Sigmoid colon (tissue), 7 donors: Measurements from ENCODE around the gene KLK5. TPM values are rescaled to one million over a fixed set of nuclear protein-coding genes. Genes with fewer than 3 reads are reported as not detected.

ENCODE experiments used
- DNase-seq: peaks from one replicate; pipeline ENCODE4 v3.0.0-alpha.2; 2019
- H3K27ac ChIP-seq, 4 donors: fragments of 200-600 bp; sonication (generic); one replicate each; pipeline ENCODE4 v1.5.1; 2016 to 2019; ENCODE audit warnings: mild to moderate bottlenecking in 1 of 4
- H3K27me3 ChIP-seq, 3 donors: fragments of 200-600 bp; sonication (generic); one replicate each; pipeline ENCODE4 v1.5.1; 2019; ENCODE audit warnings: mild to moderate bottlenecking in 1 of 3
- H3K36me3 ChIP-seq, 4 donors: fragments of 200-600 bp; sonication (generic); one replicate each; pipeline ENCODE4 v1.5.1; 2016 to 2019
- H3K4me1 ChIP-seq, 4 donors: fragments of 200-600 bp; sonication (generic); one replicate each; pipeline ENCODE4 v1.5.1; 2017 to 2019
- H3K4me3 ChIP-seq, 4 donors: fragments of 200-600 bp; sonication (generic); one replicate each; pipeline ENCODE4 v1.5.1; 2017 to 2019; ENCODE audit warnings: mild to moderate bottlenecking in 2 of 4, moderate library complexity in 1 of 4
- H3K9me3 ChIP-seq, 4 donors: fragments of 200-600 bp in 3 of 4; sonication (generic) in 3 of 4; one replicate each; pipeline versions ENCODE4 v1.5.1 to v1.6.1; 2013 to 2019
- EP300 ChIP-seq, 4 donors: sonication (generic); formaldehyde crosslinking; IDR thresholded peaks; one replicate each; pipeline ENCODE4 v1.6.1; 2017; ENCODE audit warnings: antibody characterized with exemption in 4 of 4
- POLR2A ChIP-seq, 2 donors: fragments of 450-650 bp; IDR thresholded peaks; one replicate each; pipeline ENCODE4 v1.6.1; 2016; ENCODE audit warnings: antibody characterized with exemption in 2 of 2, mild to moderate bottlenecking in 2 of 2, moderate library complexity in 2 of 2
- POLR2AphosphoS5 ChIP-seq, 4 donors: sonication (generic); formaldehyde crosslinking; IDR thresholded peaks; one replicate each; pipeline ENCODE4 v1.6.1; 2017; ENCODE audit warnings: antibody characterized with exemption in 4 of 4
- WGBS, 2 donors: extraction: QIAGEN DNeasy Blood & Tissue Kit; methylation state at CpG; one replicate each; pipeline ENCODE4 v1.1.7; 2013; 5-methylcytosine and 5-hydroxymethylcytosine counted together
- intact Hi-C: fragments of 100-400 bp; cut with DNase I; formaldehyde crosslinking; loops from one replicate; pipeline ENCODE4 v1.15.1; 2023
- polyA plus RNA-seq, 3 donors: library from polyadenylated mRNA; stranded (reverse); fragments of 200-250 nt; gene quantifications; one replicate each; pipeline ENCODE4 v1.2.3, GENCODE V29; 2013
- total RNA-seq, 4 donors: library from RNA; depleted of rRNA; stranded (reverse); fragments of >200 nt; gene quantifications; one replicate each; pipeline ENCODE4 v1.1.0, GENCODE V29; 2016
- TF ChIP-seq, protein P1 (sequence below), 4 experiments: fragments of 450-650 bp in 3 of 4; fragments of 200-600 bp in 1 of 4; IDR thresholded peaks; one replicate each; pipeline ENCODE4 v1.5.1; 2016 to 2019; ENCODE audit warnings: antibody characterized with exemption in 4 of 4, mild to moderate bottlenecking in 3 of 4, moderate library complexity in 2 of 4
- donor health status: healthy with polysubstance abuse.
- donor health status: Bipolar disorder and iron deficiency.
- donor health status: healthy.

KLK5 gene
- total and polyA plus RNA-seq, 7 donors: not detected

DNA sequence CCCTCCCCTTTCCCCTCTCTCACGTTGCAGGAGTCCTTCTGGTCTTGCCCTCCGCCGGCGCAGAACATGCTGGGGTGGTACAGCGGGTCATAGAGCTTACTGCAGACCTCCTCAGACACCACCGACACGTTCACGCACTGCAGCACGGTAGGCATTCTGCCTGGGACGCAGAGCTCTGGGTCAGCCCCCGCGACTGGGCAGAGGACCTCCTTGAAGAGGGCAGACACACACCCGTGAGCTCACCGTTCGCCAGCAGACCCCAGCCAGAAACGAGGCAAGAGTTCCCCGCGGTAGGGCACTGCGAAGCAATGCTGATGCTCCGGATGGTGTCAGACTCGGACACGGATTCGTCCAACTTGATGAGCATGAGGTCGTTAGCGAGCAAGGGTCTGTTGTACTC lies 44.5 kb downstream of the KLK5 start:
- H3K9me3 ChIP-seq: peaks cover 0 to 3% (median 0%) of the 10 kb centered on the region in 4 donors
- H3K36me3 ChIP-seq: no peaks in the 10 kb centered on the region
- 64 to 79% methylated on average over 25 of the region's 25 CpGs for WGBS, 2 donors
- peaks cover 19 to 88% (median 53%) of the 10 kb centered on the region in 3 donors for H3K27me3 ChIP-seq
- H3K27ac ChIP-seq: no peak overlapping the region
- peaks cover 0 to 6% (median 0%) of the 10 kb centered on the region in 4 donors for H3K4me1 ChIP-seq
- intact Hi-C loops: no loop called here
- no peak for DNase-seq
- no peak for TF ChIP-seq POLR2AphosphoS5 (IDR thresholded peaks at IDR 0.05)
- TF ChIP-seq EP300 (IDR thresholded peaks at IDR 0.05): no peak
- TF ChIP-seq, protein P1, sequence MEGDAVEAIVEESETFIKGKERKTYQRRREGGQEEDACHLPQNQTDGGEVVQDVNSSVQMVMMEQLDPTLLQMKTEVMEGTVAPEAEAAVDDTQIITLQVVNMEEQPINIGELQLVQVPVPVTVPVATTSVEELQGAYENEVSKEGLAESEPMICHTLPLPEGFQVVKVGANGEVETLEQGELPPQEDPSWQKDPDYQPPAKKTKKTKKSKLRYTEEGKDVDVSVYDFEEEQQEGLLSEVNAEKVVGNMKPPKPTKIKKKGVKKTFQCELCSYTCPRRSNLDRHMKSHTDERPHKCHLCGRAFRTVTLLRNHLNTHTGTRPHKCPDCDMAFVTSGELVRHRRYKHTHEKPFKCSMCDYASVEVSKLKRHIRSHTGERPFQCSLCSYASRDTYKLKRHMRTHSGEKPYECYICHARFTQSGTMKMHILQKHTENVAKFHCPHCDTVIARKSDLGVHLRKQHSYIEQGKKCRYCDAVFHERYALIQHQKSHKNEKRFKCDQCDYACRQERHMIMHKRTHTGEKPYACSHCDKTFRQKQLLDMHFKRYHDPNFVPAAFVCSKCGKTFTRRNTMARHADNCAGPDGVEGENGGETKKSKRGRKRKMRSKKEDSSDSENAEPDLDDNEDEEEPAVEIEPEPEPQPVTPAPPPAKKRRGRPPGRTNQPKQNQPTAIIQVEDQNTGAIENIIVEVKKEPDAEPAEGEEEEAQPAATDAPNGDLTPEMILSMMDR (IDR thresholded peaks at IDR 0.05): no peak
- no peak for TF ChIP-seq POLR2A (IDR thresholded peaks at IDR 0.05)
- peak overlapping the region in 1 of 4 donors; percentile 17 for H3K4me3 ChIP-seq

DNA sequence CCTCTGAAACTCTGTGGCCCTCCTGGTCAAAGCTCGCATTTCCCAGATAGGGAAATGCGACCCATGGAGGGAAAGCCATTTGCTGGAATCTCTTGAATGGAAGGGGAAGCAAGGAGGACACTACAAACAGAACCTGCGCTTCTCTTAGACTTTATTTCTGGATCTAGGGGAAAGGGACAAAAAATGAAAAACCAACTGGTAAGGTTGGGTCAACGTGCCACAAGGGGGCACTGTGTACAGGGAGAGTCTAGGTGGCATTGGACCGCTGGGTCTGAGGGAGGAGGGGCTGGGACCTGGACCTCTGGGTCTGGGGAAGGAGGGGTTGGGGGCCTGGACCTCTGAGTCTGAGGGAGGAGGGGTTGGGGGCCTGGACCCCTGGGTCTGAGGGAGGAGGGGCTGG lies 46.6 kb downstream of the KLK5 start:
- Histone ChIP-seq H3K27ac (no peak overlapping the region), H3K9me3 (peaks cover 0 to 3% (median 0%) of the 10 kb centered on the region in 4 donors), H3K36me3 (no peaks in the 10 kb centered on the region), H3K4me3 (no peak overlapping the region), H3K4me1 (peaks cover 0 to 6% (median 0%) of the 10 kb centered on the region in 4 donors), H3K27me3 (peaks cover 16 to 72% (median 40%) of the 10 kb centered on the region in 3 donors)
- TF ChIP-seq, protein P1 (IDR thresholded peaks at IDR 0.05): no peak
- TF ChIP-seq EP300 (IDR thresholded peaks at IDR 0.05): no peak
- no peak for TF ChIP-seq POLR2A (IDR thresholded peaks at IDR 0.05)
- no peak for TF ChIP-seq POLR2AphosphoS5 (IDR thresholded peaks at IDR 0.05)
- 27 to 60% methylated on average over 5 of the region's 5 CpGs for WGBS, 2 donors
- intact Hi-C loops: no loop called here
- no peak for DNase-seq

DNA sequence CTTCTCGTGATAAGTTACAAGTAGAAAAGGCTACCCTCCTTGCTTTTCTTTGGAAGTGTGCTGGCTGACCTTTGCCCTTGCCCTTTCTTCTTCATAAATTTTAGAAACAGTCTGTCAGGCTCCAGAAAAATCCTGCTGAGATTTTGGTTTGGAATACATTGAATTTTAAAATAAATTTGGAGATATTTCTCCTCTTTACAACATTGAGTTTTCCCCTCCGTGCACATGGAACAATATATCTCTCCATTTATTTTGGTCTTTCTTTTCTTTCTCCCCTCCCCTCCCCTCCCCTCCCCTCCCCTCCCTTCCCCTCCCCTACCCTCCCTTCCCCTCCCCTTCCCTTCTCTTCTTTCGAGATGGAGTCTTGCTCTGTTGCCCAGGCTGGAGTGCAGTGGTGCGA lies 50.2 kb downstream of the KLK5 start:
- 58 to 73% methylated on average over 3 to 4 of the region's 4 CpGs for WGBS, 2 donors

DNA sequence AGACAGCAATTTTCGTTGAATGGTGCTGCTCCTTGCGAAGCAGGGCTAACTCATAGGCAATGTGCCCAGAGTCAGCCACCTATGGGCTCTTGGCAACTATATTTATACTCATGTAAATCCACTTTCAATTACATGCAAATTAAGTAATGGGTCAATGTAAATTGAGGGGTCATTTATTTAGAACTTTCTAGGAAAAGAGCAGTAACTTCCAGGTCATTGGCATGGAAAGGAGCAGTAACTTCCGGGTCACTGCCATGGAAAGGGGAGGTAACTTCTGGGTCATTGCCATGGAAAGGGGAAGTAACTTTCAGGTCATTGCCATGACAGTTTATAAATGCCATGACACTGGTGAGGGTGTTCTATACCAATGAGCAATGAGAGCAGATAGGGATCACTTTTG lies 53.3 kb downstream of the KLK5 start:
- no peak for DNase-seq
- intact Hi-C loops: no loop called here
- Histone ChIP-seq H3K9me3 (no peaks in the 10 kb centered on the region), H3K4me1 (peaks cover 0 to 3% (median 0%) of the 10 kb centered on the region in 4 donors), H3K36me3 (no peaks in the 10 kb centered on the region), H3K27me3 (peaks cover 0 to 13% (median 0%) of the 10 kb centered on the region in 3 donors), H3K4me3 (no peak overlapping the region), H3K27ac (no peak overlapping the region)
- TF ChIP-seq POLR2AphosphoS5 (IDR thresholded peaks at IDR 0.05) (no peak), EP300 (IDR thresholded peaks at IDR 0.05) (no peak)
- 88 to 89% methylated on average over 3 of the region's 3 CpGs for WGBS, 2 donors

More for the DNA sequence above, 50.2 kb downstream of the KLK5 start:
- H3K27ac ChIP-seq: no peak overlapping the region
- intact Hi-C loops: no loop called here
- no peaks in the 10 kb centered on the region for H3K36me3 ChIP-seq
- peaks cover 0 to 37% (median 13%) of the 10 kb centered on the region in 3 donors for H3K27me3 ChIP-seq
- H3K4me3 ChIP-seq: no peak overlapping the region
- TF ChIP-seq POLR2A (IDR thresholded peaks at IDR 0.05): no peak
- no peak for TF ChIP-seq EP300 (IDR thresholded peaks at IDR 0.05)
- TF ChIP-seq POLR2AphosphoS5 (IDR thresholded peaks at IDR 0.05): no peak
- TF ChIP-seq, protein P1 (IDR thresholded peaks at IDR 0.05): no peak
- H3K4me1 ChIP-seq: no peaks in the 10 kb centered on the region
- no peak for DNase-seq
- H3K9me3 ChIP-seq: no peaks in the 10 kb centered on the region

DNA sequence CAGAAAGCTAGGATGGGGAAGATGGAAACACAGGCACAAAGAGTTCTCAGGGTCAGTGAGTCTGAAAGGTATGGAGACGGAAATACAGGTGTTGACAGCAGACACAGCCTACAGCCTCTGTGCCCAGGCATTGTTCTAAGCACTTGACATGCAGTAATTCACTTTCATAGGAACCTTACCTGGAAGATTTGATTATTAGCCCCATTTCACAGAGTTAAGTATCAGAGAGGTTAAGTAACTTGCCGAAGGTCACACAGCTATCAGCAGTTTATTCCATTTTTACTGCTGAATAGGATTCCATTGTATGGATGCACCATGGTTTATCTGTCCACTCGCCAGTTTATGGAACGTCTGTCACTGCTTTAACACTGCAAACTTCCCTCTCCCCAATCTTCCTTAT lies 54.8 kb downstream of the KLK5 start:
- H3K9me3 ChIP-seq: no peaks in the 10 kb centered on the region
- H3K27me3 ChIP-seq: peaks cover 0 to 12% (median 0%) of the 10 kb centered on the region in 3 donors
- H3K36me3 ChIP-seq: no peaks in the 10 kb centered on the region
- TF ChIP-seq EP300 (IDR thresholded peaks at IDR 0.05): no peak
- TF ChIP-seq, protein P1 (IDR thresholded peaks at IDR 0.05): no peak
- TF ChIP-seq POLR2A (IDR thresholded peaks at IDR 0.05): no peak
- TF ChIP-seq POLR2AphosphoS5 (IDR thresholded peaks at IDR 0.05): no peak
- WGBS, 2 donors: 86 to 87% methylated on average over 4 of the region's 4 CpGs
- H3K4me3 ChIP-seq: no peak overlapping the region
- H3K4me1 ChIP-seq: peaks cover 0 to 4% (median 0%) of the 10 kb centered on the region in 4 donors
- DNase-seq: no peak
- no peak overlapping the region for H3K27ac ChIP-seq
- intact Hi-C loops: no loop called here
